Amygdala (tissue), 56 donors: ENCODE data around the gene SLC25A33.

Source experiments
- DNase-seq, 56 donors: peaks; one replicate each; lab custom pipeline; 2025; lab: John Stamatoyannopoulos, UW

SLC25A33 gene

GRCh38 chr1:9580942-9581341, 41.7 kb downstream of the SLC25A33 start:
- no peak for DNase-seq

DNA sequence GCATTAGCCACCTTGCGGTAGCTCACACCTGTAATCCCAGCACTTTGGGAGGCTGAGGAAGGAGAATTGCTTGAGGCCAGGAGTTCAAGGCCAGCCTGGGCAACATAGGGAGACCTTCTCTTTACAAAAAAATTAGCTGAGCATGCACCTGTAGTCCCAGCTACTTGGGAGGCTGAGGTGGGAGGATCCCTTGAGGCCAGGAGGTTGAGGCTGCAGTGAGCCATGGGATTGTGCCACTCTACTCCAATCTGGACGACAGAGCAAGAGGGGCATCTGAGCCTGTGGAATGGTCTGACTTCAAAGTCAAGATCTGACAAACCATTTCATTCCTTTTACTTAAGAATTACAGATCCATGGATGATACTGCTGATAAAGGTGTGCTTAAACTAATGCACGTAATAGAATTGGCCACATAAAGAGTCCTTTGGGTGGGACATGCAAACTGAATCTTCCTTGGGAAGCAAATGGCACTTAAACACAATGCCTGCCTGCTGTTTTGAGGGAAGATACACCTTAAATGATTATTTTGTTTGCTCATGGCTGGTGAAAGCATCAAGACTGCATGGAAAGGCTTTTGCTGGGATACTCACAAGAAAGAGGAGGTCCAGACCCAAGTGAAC, 47.0 kb downstream of the SLC25A33 start:
- no peak for DNase-seq

DNA sequence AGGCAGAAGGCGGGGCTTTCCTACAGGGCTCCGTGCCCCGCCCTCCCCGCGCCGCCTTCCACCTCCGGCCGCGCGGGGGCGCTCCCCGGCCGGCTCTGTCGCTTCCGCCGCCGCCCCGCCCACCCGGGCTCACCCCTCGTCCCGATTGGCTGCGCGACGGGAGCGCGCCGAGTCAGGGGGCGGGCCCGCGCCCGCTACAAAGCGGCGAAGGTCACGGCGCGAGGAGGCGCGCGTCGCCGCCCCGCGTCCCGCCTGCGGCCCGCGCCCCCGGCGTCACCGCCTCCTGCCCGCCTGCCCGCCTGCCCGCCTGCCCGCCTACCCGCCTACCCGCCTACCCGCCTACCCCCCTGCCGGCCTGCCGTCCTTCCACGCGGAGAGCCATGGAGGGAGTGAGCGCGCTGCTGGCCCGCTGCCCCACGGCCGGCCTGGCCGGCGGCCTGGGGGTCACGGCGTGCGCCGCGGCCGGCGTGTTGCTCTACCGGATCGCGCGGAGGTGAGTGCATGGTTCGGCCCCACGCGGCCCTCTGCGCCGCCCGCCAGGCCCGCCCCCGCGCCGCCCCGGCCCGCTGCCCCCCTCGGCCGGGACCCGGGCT, 49.4 kb downstream of the SLC25A33 start, which contains the start of gene TMEM201:
TMEM201 (plus strand) TSS at position 361 of the 593 bp plus-strand sequence; CDS start at position 381, 20 bp downstream.
- peak; percentile 41 to 94 (median 84) for DNase-seq

- peak in 13 of 56 donors; percentile 14 to 62 (median 29) for DNase-seq
Observed at GRCh38 chr1:9589144-9589718, 50.0 kb downstream of the SLC25A33 start.

DNA sequence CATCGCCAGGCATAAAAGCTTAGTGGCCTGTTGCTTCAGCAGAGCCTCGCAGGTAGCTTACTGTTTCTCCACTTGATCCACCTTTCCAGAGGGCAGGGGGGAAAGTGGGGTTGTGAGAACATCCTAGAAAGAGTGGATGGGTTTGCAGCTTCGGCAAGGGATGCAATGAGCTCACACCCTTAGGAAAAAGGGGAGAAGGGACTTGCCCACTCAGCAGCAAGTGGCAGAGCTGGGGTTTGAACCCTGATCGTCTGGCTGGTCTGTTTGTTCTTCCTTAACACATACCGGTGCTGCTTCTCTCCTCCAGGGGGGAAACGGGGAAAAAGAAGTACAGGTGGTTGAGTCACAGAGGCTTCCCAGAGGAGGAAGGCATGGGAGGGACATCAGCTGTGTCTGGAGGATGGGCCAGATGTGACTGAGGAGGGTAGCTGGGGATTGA, 50.5 kb downstream of the SLC25A33 start:
- DNase-seq, result no peak

GRCh38 chr1:9590201-9590600, 50.9 kb downstream of the SLC25A33 start:
- DNase-seq, result peak in 1 of 56 donors; percentile 15

GRCh38 chr1:9590945-9591668, 51.8 kb downstream of the SLC25A33 start:
- peak in 2 of 56 donors; percentile 23 to 40 for DNase-seq

GRCh38 chr1:9591669-9592509, 52.6 kb downstream of the SLC25A33 start:
- peak in 6 of 56 donors; percentile 6 to 40 (median 30) for DNase-seq

- no peak for DNase-seq
Observed at GRCh38 chr1:9592510-9593075, 53.3 kb downstream of the SLC25A33 start.

DNA sequence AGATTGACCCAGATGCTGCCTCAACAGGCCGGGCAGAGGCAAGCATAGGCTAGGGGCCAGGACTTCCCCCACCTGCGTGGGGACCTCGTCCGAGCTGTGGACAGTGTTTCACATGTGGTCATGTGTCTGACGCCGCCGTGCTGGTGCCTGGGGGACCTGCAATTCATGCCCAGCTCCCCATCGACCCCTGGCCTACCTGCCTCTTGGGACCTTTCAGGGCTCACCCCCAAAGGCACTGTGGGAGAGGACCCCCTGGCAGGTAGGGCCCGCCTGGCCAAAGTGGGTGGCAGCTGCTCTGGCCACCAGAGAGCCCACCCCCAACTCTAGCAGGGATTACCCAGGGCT, 53.9 kb downstream of the SLC25A33 start:
- no peak for DNase-seq

DNA sequence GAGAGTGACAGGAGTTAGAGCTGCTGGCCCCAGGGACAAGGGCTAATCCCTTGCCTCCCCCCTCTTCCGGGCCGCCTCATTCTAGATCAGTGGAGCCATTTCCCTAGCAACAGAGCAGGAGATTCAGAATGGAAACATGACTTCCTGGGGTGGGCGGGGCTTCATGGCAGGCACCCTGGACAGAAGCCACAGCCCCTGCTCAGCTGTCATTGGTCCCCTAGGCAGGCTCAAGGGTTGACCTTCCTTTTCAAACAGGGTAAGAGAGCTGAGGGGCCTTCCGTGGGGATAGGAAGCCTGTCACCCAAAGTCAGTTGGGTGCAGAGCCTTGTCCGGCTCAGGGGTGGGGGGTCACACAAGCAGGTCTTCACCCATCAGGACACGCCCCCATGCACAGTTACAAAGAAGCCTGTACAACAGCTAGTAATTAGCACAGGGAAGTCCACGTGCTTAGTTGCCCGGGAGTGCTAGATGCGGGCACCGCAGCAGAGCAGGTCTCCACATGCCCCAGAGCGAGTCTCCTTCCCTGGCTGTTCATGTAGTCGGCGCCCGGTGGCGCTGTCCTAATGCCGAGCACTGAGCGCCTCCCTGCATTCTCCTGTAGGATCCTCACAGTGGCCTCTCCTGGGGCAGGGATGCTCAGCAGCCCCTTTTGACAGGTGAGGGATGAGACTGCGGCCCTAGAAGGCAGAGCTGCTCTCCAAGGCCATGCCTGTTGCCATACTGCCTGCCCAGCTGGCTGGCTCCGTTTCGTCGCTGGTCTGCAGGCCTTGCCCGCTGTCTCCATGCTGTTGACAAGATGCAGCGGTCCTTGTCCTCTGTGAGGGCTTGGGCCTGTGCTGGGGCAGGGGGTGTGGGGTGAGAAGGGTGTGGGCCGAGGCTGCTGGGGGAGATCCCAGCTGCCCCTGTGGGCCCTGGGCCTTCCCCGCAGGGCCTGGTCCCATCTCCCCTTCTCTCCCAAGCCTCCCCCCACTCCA, 54.5 kb downstream of the SLC25A33 start:
- peak in 35 of 56 donors; percentile 7 to 72 (median 45) for DNase-seq

DNA sequence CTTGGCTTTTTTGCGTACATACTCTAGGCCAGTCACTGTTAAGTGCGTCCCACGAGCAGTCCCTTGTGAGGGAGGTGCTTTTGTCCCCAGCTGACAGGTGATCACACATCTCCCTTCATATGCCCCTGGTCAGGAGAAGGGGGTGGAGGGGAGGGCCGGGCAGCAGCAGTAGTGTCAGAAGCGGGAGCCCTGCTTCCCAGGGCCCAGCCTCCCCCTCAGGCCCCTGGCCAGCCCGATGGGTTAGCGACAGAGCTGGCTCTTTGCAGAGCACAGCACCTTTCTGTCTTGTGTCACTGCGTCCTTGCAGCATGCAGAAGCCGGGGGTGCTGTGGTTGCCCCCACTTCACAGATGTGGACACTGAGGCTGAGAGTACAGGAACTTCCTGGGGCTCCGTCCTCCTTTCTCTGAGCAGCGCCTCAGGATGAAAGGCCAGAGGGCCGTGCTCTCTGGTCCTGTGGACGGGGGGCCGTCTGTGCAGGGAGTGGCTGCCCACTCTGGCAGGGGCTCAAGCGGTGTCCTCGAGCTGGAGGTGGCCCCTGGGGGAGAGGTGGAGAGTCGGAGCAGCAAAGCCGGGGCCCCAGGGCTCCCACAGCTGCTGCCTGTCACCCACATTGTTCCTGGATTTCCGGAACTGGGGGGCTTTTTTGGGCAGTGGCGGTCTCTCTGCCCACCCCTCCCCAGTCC, 55.3 kb downstream of the SLC25A33 start:
- no peak for DNase-seq

DNA sequence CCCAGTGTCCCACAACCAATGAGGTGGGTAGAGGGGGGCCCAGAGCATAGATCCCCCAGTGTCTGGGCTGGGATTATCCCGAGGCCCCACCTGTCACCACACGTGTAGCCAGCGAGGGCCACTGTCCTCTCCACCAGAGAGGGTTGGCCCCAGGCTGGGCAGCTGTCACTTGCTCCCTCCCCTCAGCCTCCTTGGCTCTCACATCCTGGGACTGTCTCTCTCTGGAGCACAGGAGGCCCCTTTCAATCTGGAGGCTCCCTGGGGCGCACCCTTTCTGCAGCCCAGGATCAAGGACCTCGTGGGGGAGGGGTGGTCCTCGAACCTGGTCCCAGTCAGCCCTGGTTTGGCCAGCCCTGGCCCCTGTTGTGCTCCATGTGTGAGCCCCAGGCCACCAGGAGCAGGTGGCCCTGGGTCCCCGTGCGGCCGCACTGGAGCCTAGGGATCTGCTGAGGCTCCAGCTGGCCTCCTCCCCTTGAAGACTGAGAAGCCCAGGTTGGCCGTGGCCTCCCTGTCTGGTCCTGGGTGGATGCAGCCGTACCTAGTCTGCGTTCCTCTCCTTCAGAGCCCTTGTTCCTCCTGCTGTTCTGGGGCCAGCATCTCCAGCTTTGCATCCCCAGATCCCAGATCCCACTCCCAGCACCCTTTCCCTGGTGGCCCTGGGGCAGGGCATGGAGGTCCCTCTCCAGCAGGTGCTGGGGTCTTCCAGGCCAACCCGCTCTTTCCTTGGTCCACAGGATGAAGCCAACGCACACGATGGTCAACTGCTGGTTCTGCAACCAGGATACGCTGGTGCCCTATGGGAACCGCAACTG, 56.1 kb downstream of the SLC25A33 start:
- no peak for DNase-seq

- no peak for DNase-seq
Observed at GRCh38 chr1:9595968-9596340, 56.7 kb downstream of the SLC25A33 start.

GRCh38 chr1:9596415-9597123, 57.3 kb downstream of the SLC25A33 start:
- DNase-seq, result no peak
